Testis (tissue), 3 donors: ENCODE results near the gene CA11. TPM values are rescaled to one million over a fixed set of nuclear protein-coding genes. Genes with fewer than 3 reads are reported as not detected.

Source experiments
- DNase-seq: peaks from one replicate; pipeline ENCODE4 v3.0.0-alpha.2; 2019
- H3K27ac ChIP-seq, 2 donors: fragments of 200-600 bp; sonication (generic); one replicate each; pipeline ENCODE4 v1.5.1; 2019
- H3K27me3 ChIP-seq: fragments of 200-600 bp; sonication (generic); one replicate; pipeline ENCODE4 v1.5.1; 2019
- H3K36me3 ChIP-seq: fragments of 200-600 bp; sonication (generic); one replicate; pipeline ENCODE4 v1.5.1; 2017; ENCODE audit warnings: low read depth; ENCODE audit errors: missing control alignments
- H3K4me1 ChIP-seq: fragments of 200-600 bp; sonication (generic); one replicate; pipeline ENCODE4 v1.5.1; 2019
- H3K4me3 ChIP-seq, 2 donors: fragments of 200-600 bp; sonication (generic); one replicate each; pipeline ENCODE4 v1.5.1; 2017 to 2019
- H3K9me3 ChIP-seq: fragments of 200-600 bp; sonication (generic); one replicate; pipeline ENCODE4 v1.5.1; 2017
- CTCF ChIP-seq, 3 experiments: fragments of 450-650 bp in 2 of 3; fragments of 200-600 bp in 1 of 3; sonication (generic) in 1 of 3; IDR thresholded peaks; one replicate each; pipeline ENCODE4 v1.5.1; 2016 to 2019; ENCODE audit warnings: antibody characterized with exemption in 3 of 3, mild to moderate bottlenecking in 2 of 3, moderate library complexity in 1 of 3
- POLR2A ChIP-seq: fragments of 450-650 bp; IDR thresholded peaks from one replicate; pipeline ENCODE4 v1.6.1; 2017; ENCODE audit warnings: antibody characterized with exemption, mild to moderate bottlenecking, moderate library complexity
- WGBS, 2 donors: methylation state at CpG; one replicate each; pipeline ENCODE4 v1.1.5; 2018; 5-methylcytosine and 5-hydroxymethylcytosine counted together
- intact Hi-C: fragments of 100-400 bp; cut with DNase I; formaldehyde crosslinking; loops from one replicate; pipeline ENCODE4 v1.15.1; 2023; ENCODE audit warnings: low total_unique reads
- polyA plus RNA-seq: library from polyadenylated mRNA; stranded (reverse); fragments of 350-450 nt; fragmentation: Illumina TruSeq; extraction: RNeasy Lipid Tissue Mini Kit (QIAGEN cat#74804); gene quantifications from one replicate; pipeline ENCODE4 v1.2.3, GENCODE V29; 2014; ENCODE audit warnings: low read depth, low replicate concordance; ENCODE audit not compliant: insufficient read depth
- total RNA-seq, 2 donors: library from RNA; depleted of rRNA; stranded (reverse); fragments of >200 nt; gene quantifications; one replicate each; pipeline ENCODE4 v1.2.3, GENCODE V29; 2016

Gene CA11
- total and polyA plus RNA-seq, 3 donors from 2014 or later, result 6.3 to 20.0 (median 6.8) TPM

DNA sequence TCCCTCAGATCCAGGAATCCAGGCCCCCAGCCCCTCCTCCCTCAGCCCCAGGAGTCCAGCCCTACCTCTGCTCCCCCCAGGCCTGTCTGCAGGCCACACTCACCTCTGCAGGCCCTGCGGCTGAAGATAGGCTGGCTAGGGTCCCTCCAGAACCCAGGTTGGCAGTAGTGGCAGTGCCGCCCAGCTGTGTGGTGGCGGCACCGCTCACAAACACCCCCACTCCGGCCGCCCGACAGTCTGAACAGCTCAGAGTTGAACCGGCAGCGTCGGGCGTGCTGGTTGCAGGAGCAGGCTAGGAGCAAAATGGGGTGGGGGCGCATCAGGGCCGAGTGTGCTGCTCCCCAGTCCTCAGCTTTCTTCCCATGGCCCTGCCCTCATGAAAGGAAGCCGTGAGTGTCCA lies 18.5 kb upstream of the CA11 start:
- 85 to 89% methylated on average over 12 to 13 of the region's 14 CpGs for WGBS, 2 donors

GRCh38 chr19:48663667-48664066 lies 17.7 kb upstream of the CA11 start:
- no peak for TF ChIP-seq POLR2A
- no peak for TF ChIP-seq CTCF (IDR thresholded peaks at IDR 0.05)
- Histone ChIP-seq H3K36me3 (no peaks in the 10 kb centered on the region), H3K4me1 (peaks cover 4% of the 10 kb centered on the region), H3K4me3 (no peak overlapping the region), H3K9me3 (no peaks in the 10 kb centered on the region), H3K27me3 (no peaks in the 10 kb centered on the region), H3K27ac (no peak overlapping the region)
- intact Hi-C loops, result no loop called here
- 92 to 99% methylated on average over 4 of the region's 4 CpGs for WGBS, 2 donors
- DNase-seq, result no peak

More for the DNA sequence above, 18.5 kb upstream of the CA11 start:
- H3K4me3 ChIP-seq, result no peak overlapping the region
- no peak for TF ChIP-seq POLR2A
- TF ChIP-seq CTCF (IDR thresholded peaks at IDR 0.05), result no peak
- peaks cover 4% of the 10 kb centered on the region for H3K4me1 ChIP-seq
- DNase-seq, result no peak
- H3K36me3 ChIP-seq, result no peaks in the 10 kb centered on the region
- intact Hi-C loops, result no loop called here
- no peaks in the 10 kb centered on the region for H3K27me3 ChIP-seq
- no peaks in the 10 kb centered on the region for H3K9me3 ChIP-seq
- H3K27ac ChIP-seq, result no peak overlapping the region

DNA sequence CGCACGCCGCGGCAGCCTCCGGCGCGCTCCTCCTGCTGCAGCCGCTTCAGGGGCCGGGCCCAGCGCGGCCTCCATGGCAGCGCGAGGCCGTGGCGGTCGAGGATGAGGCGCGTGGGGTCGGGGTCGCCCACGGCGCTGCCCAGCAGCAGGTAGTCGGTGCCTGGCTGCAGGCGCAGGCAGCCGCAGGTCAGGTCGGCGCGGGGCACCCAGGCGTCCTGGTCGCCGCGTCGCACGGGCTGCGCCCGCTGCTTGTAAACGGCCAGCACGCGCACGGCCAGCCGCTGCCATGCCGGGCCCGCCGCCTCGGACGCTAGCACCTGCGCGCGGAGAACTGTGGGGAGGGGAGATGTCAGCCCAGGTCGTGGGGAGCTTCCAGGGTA lies 15.7 kb upstream of the CA11 start:
- WGBS, 2 donors, result 20 to 77% methylated on average over 1 to 50 of the region's 50 CpGs
- Histone ChIP-seq H3K27me3 (no peaks in the 10 kb centered on the region), H3K4me3 (peak overlapping the region; percentile 49 to 53), H3K9me3 (no peaks in the 10 kb centered on the region), H3K27ac (peak overlapping the region; percentile 39 to 60), H3K4me1 (peaks cover 4% of the 10 kb centered on the region), H3K36me3 (no peaks in the 10 kb centered on the region)
- TF ChIP-seq POLR2A, result no peak
- no peak for TF ChIP-seq CTCF (IDR thresholded peaks at IDR 0.05)
- no peak for DNase-seq
- intact Hi-C loops, result no loop called here

DNA sequence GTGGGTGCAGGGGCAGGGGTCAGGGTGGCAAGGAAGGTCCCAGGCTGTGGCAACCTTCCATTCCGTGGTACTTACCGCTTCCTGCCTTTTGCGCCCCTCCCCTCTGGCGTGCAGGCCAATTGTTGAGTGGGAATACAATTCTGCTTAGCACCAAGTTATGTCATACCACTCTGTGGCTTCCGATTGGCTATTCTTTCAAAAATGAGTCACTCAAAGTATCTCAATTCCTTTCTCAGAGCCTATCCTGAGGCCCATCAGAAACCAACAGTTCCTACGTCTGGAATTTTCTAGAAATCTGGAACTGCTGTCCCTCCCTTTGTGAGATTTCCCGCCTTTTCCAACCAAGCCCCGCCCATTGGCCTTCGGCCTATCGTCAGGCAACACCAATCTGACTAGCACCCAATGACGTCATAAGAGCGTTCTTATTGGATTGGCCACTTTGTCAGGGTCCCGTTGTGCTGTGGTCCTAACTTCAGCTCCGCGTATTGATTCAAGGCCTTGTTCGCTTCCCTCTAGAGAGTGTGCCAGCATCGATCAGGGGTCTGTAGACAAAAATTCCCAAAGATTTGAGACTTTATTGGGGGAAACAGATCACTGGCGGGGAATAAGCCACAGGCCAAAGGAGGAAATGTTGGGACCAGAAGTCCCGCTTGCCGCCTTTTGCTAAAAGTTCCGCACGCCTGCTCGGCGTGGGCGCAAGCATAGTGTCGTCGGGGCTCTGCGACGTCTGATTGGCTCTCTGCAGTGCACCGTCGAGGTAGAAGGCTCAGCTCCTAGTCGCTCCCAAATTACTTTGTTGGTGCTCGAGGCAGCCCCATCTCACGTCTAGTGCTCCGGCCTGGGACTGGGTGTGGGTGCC lies 15.1 kb upstream of the CA11 start:
- no peak for TF ChIP-seq POLR2A
- no peak for TF ChIP-seq CTCF (IDR thresholded peaks at IDR 0.05)
- Histone ChIP-seq H3K27ac (peak overlapping the region; percentile 39 to 60), H3K36me3 (no peaks in the 10 kb centered on the region), H3K27me3 (no peaks in the 10 kb centered on the region), H3K9me3 (no peaks in the 10 kb centered on the region), H3K4me1 (peaks cover 4% of the 10 kb centered on the region), H3K4me3 (peak overlapping the region; percentile 49 to 53)
- DNase-seq, result peak; percentile 92
- WGBS, 2 donors, result 43 to 56% methylated on average over 28 to 35 of the region's 35 CpGs
- intact Hi-C loops, result no loop called here

DNA sequence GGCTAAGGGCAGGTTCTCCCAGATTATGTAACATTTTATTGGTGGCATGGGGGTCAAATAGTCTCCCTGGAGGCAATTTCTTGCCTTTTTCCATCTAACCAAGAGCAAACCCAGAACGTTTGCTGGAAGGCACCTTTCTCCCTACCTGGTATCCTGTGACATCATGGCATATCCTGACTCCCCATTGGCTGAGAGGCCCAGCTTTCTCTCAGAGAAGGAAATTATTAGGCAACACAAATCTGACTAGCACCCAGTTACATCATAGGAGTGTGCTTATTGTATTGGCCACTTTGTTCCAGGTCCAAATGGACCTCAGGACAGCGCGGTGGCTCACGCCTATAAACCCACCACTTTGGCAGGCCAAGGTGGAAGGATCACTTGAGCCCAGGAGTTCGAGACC lies 13.8 kb upstream of the CA11 start:
- Histone ChIP-seq H3K9me3 (no peaks in the 10 kb centered on the region), H3K4me1 (peaks cover 4% of the 10 kb centered on the region), H3K27me3 (no peaks in the 10 kb centered on the region), H3K36me3 (no peaks in the 10 kb centered on the region), H3K27ac (no peak overlapping the region), H3K4me3 (no peak overlapping the region)
- intact Hi-C loops, result no loop called here
- DNase-seq, result no peak
- TF ChIP-seq CTCF (IDR thresholded peaks at IDR 0.05), result no peak
- TF ChIP-seq POLR2A, result no peak
- WGBS, 2 donors, result 55 to 77% methylated on average over 2 to 5 of the region's 5 CpGs
